Left ventricle myocardium inferior (tissue), 1 donor: ENCODE measurements around the gene BMPR1B. TPM values are rescaled to one million over a fixed set of nuclear protein-coding genes. Genes with fewer than 3 reads are reported as not detected.

Experiments
- DNase-seq: peaks from one replicate; pipeline ENCODE4 v3.0.0-alpha.2; 2020
- H3K27ac ChIP-seq: fragments of 200-600 bp; replicated peaks from 2 replicates; pipeline ENCODE4 v1.8.0; 2021
- H3K27me3 ChIP-seq: fragments of 200-600 bp; 2 replicates; pipeline ENCODE4 v1.8.0; 2021; ENCODE audit warnings: low read depth
- H3K36me3 ChIP-seq: fragments of 200-600 bp; 2 replicates; pipeline ENCODE4 v1.8.0; 2021
- H3K4me1 ChIP-seq: fragments of 200-600 bp; 2 replicates; pipeline ENCODE4 v1.8.0; 2021
- H3K4me3 ChIP-seq: fragments of 200-600 bp; 2 replicates; pipeline ENCODE4 v1.8.0; 2021; ENCODE audit warnings: mild to moderate bottlenecking, moderate library complexity
- H3K9me3 ChIP-seq: fragments of 200-600 bp; replicated peaks from 2 replicates; pipeline ENCODE4 v1.8.0; 2021
- intact Hi-C: fragments of 100-400 bp; cut with micrococcal nuclease; formaldehyde crosslinking; loops from one replicate; pipeline ENCODE4 v1.11.0; 2022
- total RNA-seq: library from RNA; stranded (reverse); fragmentation: NEBNext Ultra II Directional; extraction: Animal tissue kit (Norgen Biotek cat#: 25700); gene quantifications from one replicate; pipeline ENCODE4 v1.2.1, GENCODE V29; 2021
- TF ChIP-seq, protein P1 (sequence below): fragments of 200-600 bp; IDR thresholded peaks from 2 replicates; pipeline ENCODE4 v1.8.0; 2021; ENCODE audit warnings: antibody characterized with exemption, mild to moderate bottlenecking, borderline replicate concordance
- donor health status: DM: no; HTN: yes; CAD: no; lungs with severe emphysema.

Gene BMPR1B
- total RNA-seq, 1 donor from 2014 or later: 3.0 TPM

DNA sequence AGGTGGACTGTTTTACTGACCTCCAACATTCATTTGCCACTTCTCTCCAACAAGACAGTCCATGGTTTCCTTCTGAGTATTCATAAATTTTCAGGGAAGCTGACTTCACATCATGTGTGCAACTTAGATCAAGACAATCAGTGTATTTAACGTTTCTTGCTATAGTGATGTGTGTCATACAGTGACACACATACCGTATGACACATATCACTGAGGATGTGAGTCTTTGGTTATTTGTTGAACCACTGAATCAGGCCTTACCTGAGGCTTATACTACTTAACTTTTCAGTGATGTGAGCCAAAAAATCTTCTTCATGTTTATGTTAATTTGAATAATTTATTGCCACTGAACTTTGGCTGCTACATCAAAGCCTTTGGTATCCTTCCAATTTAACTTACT is 166.8 kb downstream of the BMPR1B start:
- intact Hi-C loops: no loop called here

DNA sequence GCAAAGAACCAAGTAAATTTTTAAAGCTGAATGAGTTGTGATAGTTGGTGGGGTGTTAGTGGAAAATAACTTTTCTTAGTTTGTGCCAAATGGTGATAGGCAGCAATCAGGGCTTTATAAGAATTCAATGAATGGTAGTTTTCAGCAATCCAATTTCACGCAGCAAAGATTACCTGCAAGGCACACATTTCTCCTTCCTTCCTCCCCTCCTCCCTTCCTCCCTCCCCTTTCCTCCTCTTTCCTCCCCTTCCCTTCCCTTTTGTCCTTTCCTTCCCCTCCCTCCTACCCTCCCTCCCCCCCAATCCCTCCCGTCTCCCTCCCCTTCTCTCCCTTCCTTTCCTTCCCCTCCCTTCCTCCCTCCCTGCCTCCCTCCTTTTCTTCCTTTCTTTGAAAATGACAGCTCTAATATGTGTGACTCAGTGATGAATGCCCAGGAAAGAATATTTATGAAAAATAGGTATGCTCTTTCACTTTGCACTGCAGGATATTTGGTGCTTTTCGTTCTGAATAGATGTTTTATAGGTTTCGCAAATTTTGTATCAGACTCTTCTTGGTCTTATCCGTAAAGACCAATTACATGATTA is 168.1 kb downstream of the BMPR1B start:
- TF ChIP-seq, protein P1, sequence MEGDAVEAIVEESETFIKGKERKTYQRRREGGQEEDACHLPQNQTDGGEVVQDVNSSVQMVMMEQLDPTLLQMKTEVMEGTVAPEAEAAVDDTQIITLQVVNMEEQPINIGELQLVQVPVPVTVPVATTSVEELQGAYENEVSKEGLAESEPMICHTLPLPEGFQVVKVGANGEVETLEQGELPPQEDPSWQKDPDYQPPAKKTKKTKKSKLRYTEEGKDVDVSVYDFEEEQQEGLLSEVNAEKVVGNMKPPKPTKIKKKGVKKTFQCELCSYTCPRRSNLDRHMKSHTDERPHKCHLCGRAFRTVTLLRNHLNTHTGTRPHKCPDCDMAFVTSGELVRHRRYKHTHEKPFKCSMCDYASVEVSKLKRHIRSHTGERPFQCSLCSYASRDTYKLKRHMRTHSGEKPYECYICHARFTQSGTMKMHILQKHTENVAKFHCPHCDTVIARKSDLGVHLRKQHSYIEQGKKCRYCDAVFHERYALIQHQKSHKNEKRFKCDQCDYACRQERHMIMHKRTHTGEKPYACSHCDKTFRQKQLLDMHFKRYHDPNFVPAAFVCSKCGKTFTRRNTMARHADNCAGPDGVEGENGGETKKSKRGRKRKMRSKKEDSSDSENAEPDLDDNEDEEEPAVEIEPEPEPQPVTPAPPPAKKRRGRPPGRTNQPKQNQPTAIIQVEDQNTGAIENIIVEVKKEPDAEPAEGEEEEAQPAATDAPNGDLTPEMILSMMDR: no peak
- Histone ChIP-seq H3K4me1 (no peaks in the 10 kb centered on the region), H3K27me3 (no peaks in the 10 kb centered on the region), H3K9me3 (no peaks in the 10 kb centered on the region), H3K27ac (no peak overlapping the region), H3K36me3 (no peaks in the 10 kb centered on the region), H3K4me3 (no peak overlapping the region)
- DNase-seq: no peak
- intact Hi-C loops: no loop called here

More for the DNA sequence above, 166.8 kb downstream of the BMPR1B start:
- Histone ChIP-seq H3K4me1 (no peaks in the 10 kb centered on the region), H3K4me3 (no peak overlapping the region), H3K9me3 (no peaks in the 10 kb centered on the region), H3K27ac (no peak overlapping the region), H3K36me3 (no peaks in the 10 kb centered on the region), H3K27me3 (no peaks in the 10 kb centered on the region)
- TF ChIP-seq, protein P1: no peak
- DNase-seq: no peak

DNA sequence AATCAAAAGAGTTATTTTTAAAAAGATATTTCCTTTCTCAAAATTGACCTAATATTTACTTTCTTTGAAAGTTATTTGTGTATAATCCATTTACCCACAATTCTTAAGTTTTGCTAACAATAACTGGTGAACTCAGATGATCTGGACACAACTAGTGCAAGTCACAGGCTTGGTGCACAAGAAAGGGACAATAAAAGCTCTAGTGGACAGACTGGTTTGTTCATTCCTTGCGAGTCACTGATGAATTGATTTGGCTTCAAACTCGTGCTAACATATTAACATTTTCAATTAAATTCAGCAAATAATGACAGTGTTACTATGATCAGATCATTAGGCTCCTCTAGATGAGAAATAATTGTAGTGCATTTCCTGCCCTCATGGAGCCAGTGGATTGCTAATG is 169.2 kb downstream of the BMPR1B start:
- TF ChIP-seq, protein P1: no peak
- Histone ChIP-seq H3K4me3 (no peak overlapping the region), H3K9me3 (no peaks in the 10 kb centered on the region), H3K27ac (no peak overlapping the region), H3K4me1 (no peaks in the 10 kb centered on the region), H3K27me3 (no peaks in the 10 kb centered on the region), H3K36me3 (no peaks in the 10 kb centered on the region)
- intact Hi-C loops: no loop called here
- no peak for DNase-seq

DNA sequence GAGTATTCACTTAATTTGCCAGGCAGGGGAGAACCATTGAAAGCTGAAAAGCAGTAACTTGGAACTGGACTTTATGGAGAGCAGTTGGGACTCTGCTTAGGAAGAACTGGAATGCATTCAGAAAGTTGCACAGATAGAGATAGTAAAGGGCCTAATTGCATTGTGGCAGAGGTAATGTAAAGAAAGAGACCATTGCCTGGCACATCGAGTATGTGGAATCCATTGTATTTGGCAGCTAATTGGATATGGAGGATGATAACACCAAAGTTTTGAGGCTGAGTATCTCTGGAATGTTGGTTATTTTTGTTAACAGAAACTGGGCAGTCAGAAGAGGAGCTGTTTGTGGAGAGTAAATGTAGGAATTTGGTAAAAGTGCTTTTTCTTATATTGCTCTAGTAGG is 169.9 kb downstream of the BMPR1B start:
- no peaks in the 10 kb centered on the region for H3K9me3 ChIP-seq
- intact Hi-C loops: no loop called here
- H3K4me1 ChIP-seq: no peaks in the 10 kb centered on the region

DNA sequence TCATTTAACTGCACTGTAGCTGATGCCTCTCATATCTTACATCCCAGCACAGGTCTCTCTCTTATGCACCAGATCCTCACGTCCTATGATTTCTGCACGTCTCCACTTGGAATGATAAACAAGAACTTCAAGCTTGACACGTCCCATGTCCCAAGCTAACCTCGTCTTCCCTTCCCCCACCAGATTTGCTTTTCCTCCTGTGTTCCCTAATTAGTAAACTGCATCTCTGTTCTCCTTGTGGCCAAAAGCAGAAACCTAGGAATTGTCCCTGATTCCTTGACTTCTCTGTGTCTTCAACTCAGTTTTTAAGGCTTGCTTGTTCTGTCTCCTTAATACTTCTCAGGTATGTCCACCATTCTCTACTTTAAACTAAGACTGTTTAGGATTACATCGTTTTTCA is 171.9 kb downstream of the BMPR1B start:
- DNase-seq: no peak
- no peaks in the 10 kb centered on the region for H3K4me1 ChIP-seq
- H3K27ac ChIP-seq: no peak overlapping the region
- no peaks in the 10 kb centered on the region for H3K27me3 ChIP-seq
- TF ChIP-seq, protein P1: no peak
- intact Hi-C loops: no loop called here
- H3K4me3 ChIP-seq: no peak overlapping the region
- no peaks in the 10 kb centered on the region for H3K9me3 ChIP-seq
- H3K36me3 ChIP-seq: no peaks in the 10 kb centered on the region

More for the DNA sequence above, 169.9 kb downstream of the BMPR1B start:
- Histone ChIP-seq H3K27me3 (no peaks in the 10 kb centered on the region), H3K4me3 (no peak overlapping the region), H3K36me3 (no peaks in the 10 kb centered on the region), H3K27ac (no peak overlapping the region)
- TF ChIP-seq, protein P1: no peak
- DNase-seq: no peak

DNA sequence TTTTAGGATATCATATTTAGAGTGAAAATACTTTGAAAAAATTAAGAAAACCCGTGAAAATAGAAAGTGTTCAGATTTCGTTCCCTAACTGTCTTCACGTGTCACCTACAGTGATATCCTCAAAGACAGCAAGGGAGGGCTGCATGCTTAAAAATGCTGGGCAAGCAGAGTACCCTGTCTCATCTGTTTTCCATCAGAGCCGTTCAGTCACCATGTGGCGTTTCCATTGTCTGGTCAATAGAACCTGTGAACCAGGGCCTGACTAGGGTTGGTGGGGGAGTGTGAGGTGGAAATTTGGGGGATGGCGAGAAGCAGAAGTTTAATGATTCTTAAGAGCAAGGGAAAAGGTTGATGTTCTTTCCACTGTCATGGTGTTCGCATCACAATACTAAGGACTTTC is 173.9 kb downstream of the BMPR1B start:
- Histone ChIP-seq H3K27me3 (no peaks in the 10 kb centered on the region), H3K27ac (no peak overlapping the region), H3K36me3 (no peaks in the 10 kb centered on the region), H3K4me3 (no peak overlapping the region), H3K9me3 (no peaks in the 10 kb centered on the region), H3K4me1 (no peaks in the 10 kb centered on the region)
- intact Hi-C loops: no loop called here
- DNase-seq: no peak
- TF ChIP-seq, protein P1: no peak
